Ishikawa (cell line): ENCODE results near the gene TNPO3.

Experiments
- CEBPB ChIP-seq: IDR thresholded peaks from 2 replicates; pipeline ENCODE4 v1.6.1; 2012
- CREB1 ChIP-seq: IDR thresholded peaks from 2 replicates; pipeline ENCODE4 v1.6.1; 2012; ENCODE audit warnings: low read depth
- EGR1 ChIP-seq: IDR thresholded peaks from 2 replicates; pipeline ENCODE4 v1.6.1; 2012
- EP300 ChIP-seq: IDR thresholded peaks from 2 replicates; pipeline ENCODE4 v1.6.1; 2012; ENCODE audit warnings: borderline replicate concordance
- FOXM1 ChIP-seq: IDR thresholded peaks from 2 replicates; pipeline ENCODE4 v1.6.1; 2012; ENCODE audit warnings: low read depth, borderline replicate concordance
- NFIC ChIP-seq: IDR thresholded peaks from 2 replicates; pipeline ENCODE4 v1.6.1; 2012
- RAD21 ChIP-seq: IDR thresholded peaks from 2 replicates; pipeline ENCODE4 v1.6.1; 2012; ENCODE audit warnings: low read depth
- TAF1 ChIP-seq: IDR thresholded peaks from 2 replicates; pipeline ENCODE4 v1.6.1; 2012; ENCODE audit warnings: low read depth, mild to moderate bottlenecking
- TCF12 ChIP-seq: IDR thresholded peaks from 2 replicates; pipeline ENCODE4 v1.6.1; 2012; ENCODE audit warnings: low read depth
- YY1 ChIP-seq: IDR thresholded peaks from 2 replicates; pipeline ENCODE4 v1.6.1; 2012; ENCODE audit warnings: low read depth
- ZBTB7A ChIP-seq: IDR thresholded peaks from 2 replicates; pipeline ENCODE4 v1.6.1; 2012; ENCODE audit warnings: low read depth
- TF ChIP-seq, protein P1 (sequence below): IDR thresholded peaks from 2 replicates; pipeline ENCODE4 v1.6.1; 2012; ENCODE audit warnings: low read depth, mild to moderate bottlenecking
- TF ChIP-seq, protein P2 (sequence below): IDR thresholded peaks from 2 replicates; pipeline ENCODE4 v1.6.1; 2012

DNA sequence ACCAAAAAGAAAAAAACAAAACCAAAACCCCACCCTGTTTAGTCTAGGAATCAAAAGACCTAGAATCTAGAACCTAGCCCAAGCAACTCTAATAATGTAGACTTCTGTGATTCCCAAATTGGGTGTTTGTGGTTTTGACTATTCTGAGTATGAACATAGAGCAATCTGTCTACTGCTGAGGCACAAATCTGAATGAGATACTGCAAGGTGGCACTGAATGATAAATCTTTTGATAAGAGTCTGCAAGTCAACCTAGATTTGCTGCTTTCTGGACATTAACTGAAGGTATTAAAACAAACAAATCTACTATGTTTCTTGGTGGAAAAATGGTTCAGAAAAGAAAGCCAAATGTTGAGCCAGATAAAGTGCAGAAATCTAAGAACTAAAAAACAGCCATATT lies 66.5 kb downstream of the TNPO3 start:
- TF ChIP-seq TAF1 (no peak), TCF12 (no peak), YY1 (no peak), EP300 (no peak), ZBTB7A (no peak), CEBPB (no peak), RAD21 (no peak), FOXM1 (no peak), NFIC (no peak), CREB1 (no peak), EGR1 (no peak)
- TF ChIP-seq, protein P1, sequence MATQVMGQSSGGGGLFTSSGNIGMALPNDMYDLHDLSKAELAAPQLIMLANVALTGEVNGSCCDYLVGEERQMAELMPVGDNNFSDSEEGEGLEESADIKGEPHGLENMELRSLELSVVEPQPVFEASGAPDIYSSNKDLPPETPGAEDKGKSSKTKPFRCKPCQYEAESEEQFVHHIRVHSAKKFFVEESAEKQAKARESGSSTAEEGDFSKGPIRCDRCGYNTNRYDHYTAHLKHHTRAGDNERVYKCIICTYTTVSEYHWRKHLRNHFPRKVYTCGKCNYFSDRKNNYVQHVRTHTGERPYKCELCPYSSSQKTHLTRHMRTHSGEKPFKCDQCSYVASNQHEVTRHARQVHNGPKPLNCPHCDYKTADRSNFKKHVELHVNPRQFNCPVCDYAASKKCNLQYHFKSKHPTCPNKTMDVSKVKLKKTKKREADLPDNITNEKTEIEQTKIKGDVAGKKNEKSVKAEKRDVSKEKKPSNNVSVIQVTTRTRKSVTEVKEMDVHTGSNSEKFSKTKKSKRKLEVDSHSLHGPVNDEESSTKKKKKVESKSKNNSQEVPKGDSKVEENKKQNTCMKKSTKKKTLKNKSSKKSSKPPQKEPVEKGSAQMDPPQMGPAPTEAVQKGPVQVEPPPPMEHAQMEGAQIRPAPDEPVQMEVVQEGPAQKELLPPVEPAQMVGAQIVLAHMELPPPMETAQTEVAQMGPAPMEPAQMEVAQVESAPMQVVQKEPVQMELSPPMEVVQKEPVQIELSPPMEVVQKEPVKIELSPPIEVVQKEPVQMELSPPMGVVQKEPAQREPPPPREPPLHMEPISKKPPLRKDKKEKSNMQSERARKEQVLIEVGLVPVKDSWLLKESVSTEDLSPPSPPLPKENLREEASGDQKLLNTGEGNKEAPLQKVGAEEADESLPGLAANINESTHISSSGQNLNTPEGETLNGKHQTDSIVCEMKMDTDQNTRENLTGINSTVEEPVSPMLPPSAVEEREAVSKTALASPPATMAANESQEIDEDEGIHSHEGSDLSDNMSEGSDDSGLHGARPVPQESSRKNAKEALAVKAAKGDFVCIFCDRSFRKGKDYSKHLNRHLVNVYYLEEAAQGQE = no peak
- TF ChIP-seq, protein P2, sequence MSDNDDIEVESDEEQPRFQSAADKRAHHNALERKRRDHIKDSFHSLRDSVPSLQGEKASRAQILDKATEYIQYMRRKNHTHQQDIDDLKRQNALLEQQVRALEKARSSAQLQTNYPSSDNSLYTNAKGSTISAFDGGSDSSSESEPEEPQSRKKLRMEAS = no peak
